ENCODE results near the gene FBXO7.
"Not testable (repeated sequence)": the region's sequence is repeated elsewhere in the genome, so short reads cannot be mapped to it uniquely, and the experiment has no call there.

Gene FBXO7

GRCh38 chr22:32474635-32475467 lies at the start of gene FBXO7:
Gene FBXO7 (plus strand): TSS chr22:32474811. CDS start chr22:32475003, 192 bp downstream.
- DNase-seq: peak; percentile 59 to 92

DNA sequence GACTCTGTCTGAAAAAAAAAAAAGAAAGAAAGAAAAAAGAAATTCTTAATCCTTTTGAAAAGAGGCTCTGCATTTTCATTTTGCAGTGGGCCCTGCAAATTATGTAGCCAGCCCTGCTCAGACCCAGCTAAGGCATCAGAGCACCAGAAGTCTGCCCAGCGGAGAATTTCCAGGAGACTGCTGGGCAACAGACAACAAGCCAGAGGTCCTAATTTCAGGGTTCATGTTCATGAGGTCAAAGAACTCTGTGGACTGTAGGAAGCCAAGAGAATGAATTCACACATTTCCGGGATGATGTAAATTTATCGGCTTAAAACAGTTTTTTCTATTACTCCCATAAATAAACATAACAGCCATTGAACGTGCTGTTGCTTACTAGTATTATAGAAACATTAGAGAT lies 47.7 kb upstream of the FBXO7 start:
- no peak for DNase-seq

DNA sequence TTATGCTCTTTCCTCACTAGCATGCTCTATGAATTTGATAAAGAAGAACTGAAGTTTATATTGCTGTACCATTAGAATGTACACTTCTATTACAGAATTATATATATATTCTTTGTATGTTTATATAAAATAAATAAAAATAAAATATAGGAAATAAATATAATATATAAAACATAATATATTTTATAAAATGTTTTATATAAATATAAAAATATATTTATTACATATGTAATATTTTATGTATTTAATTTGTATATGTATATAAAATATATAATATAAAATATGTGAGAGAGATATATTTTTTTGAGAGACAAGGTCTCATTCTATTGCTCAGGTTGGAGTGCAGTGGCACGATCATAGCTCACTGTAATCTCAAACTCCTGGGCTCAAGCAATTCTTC lies 44.3 kb upstream of the FBXO7 start:
- DNase-seq: no peak

DNA sequence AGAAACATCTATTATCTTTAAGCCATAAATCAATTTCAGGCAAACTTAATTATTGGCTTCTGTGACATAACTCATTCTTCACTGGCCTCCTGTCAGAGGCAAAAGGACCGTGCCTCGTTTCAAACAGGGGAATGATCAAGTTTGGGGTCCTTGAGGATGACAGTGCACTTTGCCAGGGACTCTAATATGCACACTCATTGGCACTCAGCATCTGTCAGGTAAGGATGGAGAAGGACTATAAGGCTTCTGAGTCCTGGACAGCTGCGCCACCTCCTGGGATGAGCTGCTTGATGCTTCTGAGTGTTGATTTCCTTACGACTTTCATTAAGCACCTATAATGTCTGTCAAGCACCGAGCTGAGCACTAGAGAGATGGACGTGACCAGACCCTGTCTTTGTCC lies 30.5 kb upstream of the FBXO7 start:
- DNase-seq: no peak

- DNase-seq: no peak
Observed at GRCh38 chr22:32446321-32446720, 28.3 kb upstream of the FBXO7 start.

- no peak for DNase-seq
Observed at GRCh38 chr22:32448980-32449379, 25.6 kb upstream of the FBXO7 start.

GRCh38 chr22:32457031-32457430 lies 17.6 kb upstream of the FBXO7 start:
- no peak for DNase-seq

GRCh38 chr22:32462452-32462851 lies 12.2 kb upstream of the FBXO7 start:
- no peak for DNase-seq

DNA sequence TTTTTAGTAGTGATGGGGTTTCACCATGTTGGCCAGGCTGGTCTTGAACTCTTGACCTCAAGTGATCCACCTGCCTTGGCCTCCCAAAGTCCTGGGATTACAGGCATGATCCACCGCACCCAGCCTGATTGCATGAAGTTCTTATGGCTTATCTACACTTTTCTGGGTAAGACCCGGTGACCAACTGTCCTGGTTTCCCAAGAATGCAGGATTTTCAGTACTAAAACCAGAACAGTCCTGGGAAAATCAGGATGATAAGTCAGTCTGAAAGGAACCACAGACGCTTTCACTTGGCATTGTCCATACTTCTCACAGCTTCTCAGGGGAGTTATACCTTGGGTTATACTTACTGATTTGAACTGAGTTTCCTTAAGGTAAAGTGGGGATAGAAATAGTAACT lies 8.9 kb upstream of the FBXO7 start:
- no peak for DNase-seq

GRCh38 chr22:32466496-32466895 lies 8.1 kb upstream of the FBXO7 start:
- DNase-seq: no peak

GRCh38 chr22:32469799-32470212 lies 4.8 kb upstream of the FBXO7 start:
- peak in 1 of 2 donors; percentile 3 for DNase-seq

DNA sequence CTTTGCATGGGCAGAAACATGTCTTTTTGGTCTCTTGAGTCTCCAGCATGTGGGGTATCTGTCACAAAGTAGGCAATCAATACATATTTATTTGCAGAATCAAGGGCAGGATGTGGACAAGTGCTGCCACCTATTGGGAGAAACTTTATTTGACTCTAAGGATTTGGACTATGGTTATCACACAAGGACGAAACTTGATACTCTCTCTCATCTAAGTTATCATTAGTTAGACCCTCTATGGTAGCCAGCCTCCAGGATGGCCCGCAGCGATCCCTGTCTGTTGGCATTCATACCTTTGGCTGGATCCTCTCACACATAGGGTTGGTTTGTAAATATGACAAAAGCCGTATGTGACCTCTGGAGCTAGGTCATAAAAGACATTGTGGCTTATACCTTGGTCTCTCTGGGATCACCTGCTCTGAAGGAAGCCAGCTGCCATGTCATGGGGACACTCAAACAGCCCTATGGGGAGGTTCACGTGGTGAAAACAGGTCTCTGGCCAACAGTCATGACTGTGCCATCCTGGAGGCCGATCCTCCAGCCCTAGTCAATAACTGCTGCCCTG lies 1.1 kb upstream of the FBXO7 start:
- peak; percentile 12 to 36 for DNase-seq

- peak in 1 of 2 donors; percentile 49 for DNase-seq
Observed at GRCh38 chr22:32475468-32476010, 928 bp downstream of the FBXO7 start.

DNA sequence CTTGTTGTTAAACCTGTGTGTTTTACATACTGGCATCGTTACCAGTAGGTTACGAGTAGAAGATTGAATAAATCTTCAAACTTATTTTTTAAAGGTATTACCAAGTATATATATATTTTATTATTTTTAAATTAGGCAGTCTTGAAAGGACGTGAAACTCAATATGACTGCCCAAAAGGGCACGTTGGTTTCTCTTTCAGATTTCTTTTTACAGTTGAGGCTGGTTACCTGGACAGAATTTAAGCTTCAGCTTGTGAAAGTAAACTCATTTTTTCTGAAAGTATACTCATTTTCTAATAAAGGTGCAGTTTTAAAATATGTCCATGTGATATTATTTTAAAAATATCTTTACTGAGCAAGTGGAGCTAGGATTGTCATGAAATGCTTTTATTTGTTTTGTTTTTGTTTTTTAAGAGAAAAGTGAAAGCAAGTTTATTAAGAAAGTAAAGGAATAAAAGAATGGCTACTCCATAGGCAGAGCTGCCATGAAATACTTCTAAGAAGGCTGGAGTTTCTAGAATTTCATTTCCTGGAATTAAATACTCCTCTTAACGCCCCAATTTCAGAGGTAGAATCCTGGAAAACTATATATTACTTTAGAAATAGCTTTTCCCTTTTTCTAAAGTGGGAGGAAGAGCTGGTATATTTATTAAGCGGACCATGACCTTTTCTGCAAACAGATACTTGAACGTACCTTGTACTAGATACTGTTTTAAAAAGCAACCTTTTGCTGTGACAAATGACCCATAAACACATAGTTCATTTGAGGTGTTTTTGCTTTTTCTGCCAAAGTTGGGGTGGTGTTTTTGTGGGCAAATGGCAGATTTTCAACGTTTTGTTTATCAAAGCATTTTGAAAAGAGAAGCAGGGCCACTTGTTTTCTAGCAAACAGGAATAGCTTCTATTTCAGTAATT lies 1.9 kb downstream of the FBXO7 start:
- DNase-seq: no peak

DNA sequence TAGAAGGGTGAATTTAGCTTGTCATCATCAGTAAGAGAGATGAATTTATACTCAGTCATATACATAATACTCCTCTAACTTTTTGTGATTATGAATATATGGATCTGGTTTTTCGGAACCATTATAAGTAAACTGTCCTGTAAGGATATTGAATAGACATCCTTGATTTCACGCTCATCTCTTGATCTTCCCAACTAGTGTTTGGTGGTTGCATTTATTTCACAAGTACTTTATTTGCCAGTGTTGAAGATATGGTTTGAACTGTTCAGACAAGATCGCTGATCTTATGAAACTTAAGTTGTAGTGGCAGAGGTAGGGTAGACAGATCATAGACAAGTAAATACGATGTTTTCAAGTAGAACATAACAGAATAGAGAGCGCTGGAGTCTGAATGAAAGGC lies 3.0 kb downstream of the FBXO7 start:
- no peak for DNase-seq

DNA sequence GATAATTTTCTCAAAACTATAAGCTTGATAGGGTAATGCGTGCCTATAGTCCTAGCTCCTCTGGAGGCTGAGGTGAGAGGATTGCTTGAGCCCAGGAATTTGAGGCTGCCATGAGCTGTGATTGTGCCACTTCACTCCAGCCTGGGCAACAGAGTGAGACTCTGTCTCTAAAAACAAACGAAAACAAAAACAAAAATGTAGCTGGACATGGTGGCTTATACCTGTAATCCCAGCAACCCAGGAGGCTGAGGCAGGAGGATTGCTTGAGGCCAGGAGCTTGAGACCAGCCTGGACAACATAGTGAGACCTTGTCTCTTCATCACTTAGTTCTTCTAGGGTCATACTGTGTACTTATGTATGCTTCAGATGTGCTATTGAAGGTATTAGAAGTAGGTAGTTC lies 3.9 kb downstream of the FBXO7 start:
- not testable (repeated sequence) for DNase-seq

DNA sequence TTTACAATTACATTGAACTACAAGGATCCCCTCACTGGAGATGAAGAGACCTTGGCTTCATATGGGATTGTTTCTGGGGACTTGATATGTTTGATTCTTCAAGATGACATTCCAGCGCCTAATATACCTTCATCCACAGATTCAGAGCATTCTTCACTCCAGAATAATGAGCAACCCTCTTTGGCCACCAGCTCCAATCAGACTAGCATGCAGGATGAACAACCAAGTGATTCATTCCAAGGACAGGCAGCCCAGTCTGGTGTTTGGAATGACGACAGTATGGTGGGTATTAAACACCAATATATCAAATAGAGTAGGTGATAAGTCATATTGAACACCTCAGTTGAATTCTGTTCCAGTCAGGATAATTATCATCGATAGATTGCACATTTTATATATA lies 4.4 kb downstream of the FBXO7 start:
- no peak for DNase-seq

DNA sequence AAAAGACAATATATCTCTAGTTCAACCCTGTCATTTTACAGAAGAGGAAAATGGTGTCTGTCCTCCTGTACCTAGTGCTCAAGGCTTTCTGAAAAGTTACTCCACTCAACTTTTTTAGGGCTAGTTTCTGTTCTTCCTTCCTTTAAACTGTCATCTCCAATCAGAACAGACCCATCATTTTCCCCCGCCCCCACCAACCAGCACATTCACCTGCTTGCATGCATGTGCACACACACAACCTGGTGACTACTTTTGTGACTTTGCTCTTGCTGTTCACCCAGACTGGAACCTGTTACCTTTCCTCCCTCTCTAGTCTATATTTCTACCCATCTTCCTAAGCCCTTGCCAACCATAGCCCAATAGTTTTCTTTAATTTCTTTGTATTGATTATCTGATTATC lies 5.6 kb downstream of the FBXO7 start:
- DNase-seq: no peak

GRCh38 chr22:32482708-32483107 lies 8.1 kb downstream of the FBXO7 start:
- DNase-seq: no peak

- no peak for DNase-seq
Observed at GRCh38 chr22:32486656-32487390, 12.2 kb downstream of the FBXO7 start.

DNA sequence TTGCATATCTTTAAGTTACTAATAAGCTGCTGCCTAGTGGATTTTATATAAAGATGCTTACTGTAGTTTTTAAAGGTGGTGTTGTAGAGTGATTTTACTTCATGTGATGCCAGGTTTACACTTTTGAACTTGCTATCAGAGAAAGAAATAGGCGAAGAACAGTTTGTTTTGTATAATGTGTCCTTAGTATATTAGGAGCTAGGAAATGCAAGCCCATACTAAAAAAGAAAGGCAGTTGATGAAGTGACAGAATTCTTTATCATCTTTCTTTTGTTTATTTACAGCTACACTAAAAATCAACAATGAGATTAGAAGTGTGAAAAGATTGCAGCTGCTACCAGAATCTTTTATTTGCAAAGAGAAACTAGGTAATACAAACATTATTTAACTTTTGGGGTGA lies 12.8 kb downstream of the FBXO7 start:
- DNase-seq: no peak

- DNase-seq: no peak
Observed at GRCh38 chr22:32489377-32489776, 14.8 kb downstream of the FBXO7 start.

- no peak for DNase-seq
Observed at GRCh38 chr22:32490279-32490678, 15.7 kb downstream of the FBXO7 start.
